HEK293T (cell line): ENCODE results near the gene TNPO3.

ENCODE experiments used
- ELF4 ChIP-seq: fragments of 450-650 bp; IDR thresholded peaks from 2 replicates; pipeline ENCODE4 v1.6.1; 2017; ENCODE audit warnings: antibody characterized with exemption
- SUZ12 ChIP-seq: fragments of 450-650 bp; IDR thresholded peaks from 2 replicates; pipeline ENCODE4 v1.6.1; 2016; ENCODE audit warnings: mild to moderate bottlenecking

DNA sequence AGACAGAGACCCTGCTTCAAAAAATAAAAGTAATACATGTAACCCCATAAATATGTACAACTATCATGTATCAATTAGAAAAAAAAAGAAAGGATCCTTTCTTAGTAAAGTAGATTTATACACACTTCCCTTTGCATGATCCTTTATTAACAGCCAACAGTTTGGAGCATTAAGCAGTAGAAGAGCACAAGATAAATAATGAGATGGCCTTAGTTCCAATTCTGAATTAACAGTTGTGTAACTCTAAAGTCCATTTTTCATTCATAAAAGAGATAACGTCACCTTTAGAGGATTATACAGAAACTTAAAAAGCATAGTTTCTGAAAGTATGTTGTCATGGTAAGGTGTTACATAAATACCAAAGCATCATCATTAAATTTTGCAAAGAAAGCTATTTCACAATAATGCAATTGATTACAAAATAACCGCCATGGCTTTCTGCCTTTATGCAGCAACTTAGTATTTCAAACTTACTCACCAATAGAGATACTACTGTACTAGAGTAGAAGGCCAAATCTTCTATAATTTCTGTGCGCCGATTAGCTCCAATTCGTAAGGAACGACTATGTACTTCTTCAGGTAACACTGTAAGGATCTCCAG lies 40.3 kb downstream of the TNPO3 start:
- TF ChIP-seq ELF4 (no peak), SUZ12 (no peak)
